Fibroblast of mammary gland (primary cell): ENCODE data around the gene PCMT1.
A peak's percentile ranks its signal among the peaks of the same experiment; 100 is the strongest.

Source experiments
- DNase-seq: peaks from one replicate; pipeline ENCODE4 v3.0.0-alpha.2; 2010; ENCODE audit warnings: low read depth
- H3K4me3 ChIP-seq: 2 replicates; pipeline ENCODE4 v1.5.1; 2011; ENCODE audit warnings: low read depth, mild to moderate bottlenecking, low read length, moderate library complexity; ENCODE audit not compliant: control insufficient read depth
- CTCF ChIP-seq: conservative IDR thresholded peaks from 2 replicates; pipeline ENCODE4 v1.5.1; 2011; ENCODE audit warnings: low read depth, low read length, inconsistent platforms; ENCODE audit not compliant: control insufficient read depth, insufficient read depth

PCMT1 gene

GRCh38 chr6:149749594-149750135 is at the start of gene PCMT1:
TSS of gene PCMT1 (plus strand) at chr6:149749741. CDS start at chr6:149749902, 161 bp downstream.
- no peak for TF ChIP-seq CTCF
- peak; percentile 85 for DNase-seq
- H3K4me3 ChIP-seq, result peak within 1 kb of the TSS; percentile 96

- H3K4me3 ChIP-seq, result no peak overlapping the region
- TF ChIP-seq CTCF, result no peak
- DNase-seq, result peak; percentile 58
Measured at GRCh38 chr6:149701714-149702113, 47.8 kb upstream of the PCMT1 start.

GRCh38 chr6:149711711-149712110 is 37.8 kb upstream of the PCMT1 start:
- no peak for DNase-seq
- no peak overlapping the region for H3K4me3 ChIP-seq
- no peak for TF ChIP-seq CTCF

GRCh38 chr6:149714442-149714841 is 35.1 kb upstream of the PCMT1 start:
- no peak for DNase-seq
- H3K4me3 ChIP-seq, result no peak overlapping the region
- TF ChIP-seq CTCF, result no peak

GRCh38 chr6:149716181-149716963 is 33.2 kb upstream of the PCMT1 start:
- DNase-seq, result peak; percentile 40
- no peak for TF ChIP-seq CTCF
- H3K4me3 ChIP-seq, result peak overlapping the region; percentile 89

- no peak for DNase-seq
- no peak for TF ChIP-seq CTCF
- peak overlapping the region; percentile 89 for H3K4me3 ChIP-seq
Measured at GRCh38 chr6:149717255-149717587, 32.3 kb upstream of the PCMT1 start.
